HG03378 (cell line): ENCODE data around the gene MCCD1.

ENCODE experiments used
- ATAC-seq: cut with Tn5 transposase; IDR thresholded peaks from one replicate; pipeline ENCODE4 v1.9.1; 2021; ENCODE audit warnings: mild to moderate bottlenecking, moderate library complexity; ENCODE audit not compliant: unreplicated experiment

MCCD1 gene

DNA sequence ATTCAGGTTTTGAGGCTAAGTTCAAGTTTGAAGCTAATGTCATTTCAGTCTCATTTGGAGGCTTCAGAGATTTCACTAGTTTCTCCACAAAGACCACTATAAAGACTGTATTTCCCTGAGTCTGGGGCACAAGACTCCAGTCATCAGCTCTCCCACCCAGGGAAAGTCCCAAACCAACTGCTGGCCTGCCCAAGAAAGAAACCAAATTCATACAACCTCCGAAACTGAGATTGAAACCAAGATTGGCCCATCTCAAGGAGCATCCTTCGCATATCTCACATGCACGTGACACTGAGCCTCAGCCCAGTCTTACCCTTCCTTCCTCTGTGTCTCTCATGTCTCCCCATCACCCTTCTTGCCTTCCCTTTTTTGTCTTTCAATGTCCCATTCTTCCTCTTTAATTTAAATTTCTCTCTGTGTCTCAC lies 39.8 kb downstream of the MCCD1 start:
- peak; percentile 54 for ATAC-seq

DNA sequence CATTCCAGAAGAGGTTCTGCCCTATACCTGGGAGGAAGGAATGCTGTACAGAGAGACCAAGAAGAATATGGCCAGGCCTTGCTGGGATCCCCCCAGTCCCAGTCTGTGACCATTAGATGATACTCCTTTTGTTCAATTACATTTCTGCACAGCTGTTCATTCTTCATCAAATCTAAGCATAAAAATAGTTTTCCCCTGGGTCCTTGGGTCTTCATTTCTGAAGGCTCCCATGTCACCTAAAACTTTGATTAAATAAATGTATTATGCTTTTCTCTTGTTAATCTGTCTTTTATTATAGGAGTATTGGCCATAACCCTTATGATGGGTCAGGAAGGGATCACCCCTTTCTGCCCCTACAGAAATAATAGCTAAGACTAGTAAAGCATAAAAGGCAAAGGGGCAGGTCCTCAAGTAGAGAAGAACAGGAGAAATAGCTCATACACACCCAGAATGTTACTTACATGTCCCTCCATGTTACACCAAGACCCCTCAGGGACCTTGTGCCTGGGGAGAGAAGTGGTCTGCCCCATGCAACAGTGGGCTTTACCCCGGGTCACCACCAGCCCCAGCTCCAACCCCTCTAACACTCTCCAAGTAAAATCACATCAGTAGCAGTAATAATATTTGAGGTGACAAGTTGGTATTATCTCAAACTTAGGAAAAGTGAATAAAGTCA lies 41.2 kb downstream of the MCCD1 start:
- no peak for ATAC-seq

DNA sequence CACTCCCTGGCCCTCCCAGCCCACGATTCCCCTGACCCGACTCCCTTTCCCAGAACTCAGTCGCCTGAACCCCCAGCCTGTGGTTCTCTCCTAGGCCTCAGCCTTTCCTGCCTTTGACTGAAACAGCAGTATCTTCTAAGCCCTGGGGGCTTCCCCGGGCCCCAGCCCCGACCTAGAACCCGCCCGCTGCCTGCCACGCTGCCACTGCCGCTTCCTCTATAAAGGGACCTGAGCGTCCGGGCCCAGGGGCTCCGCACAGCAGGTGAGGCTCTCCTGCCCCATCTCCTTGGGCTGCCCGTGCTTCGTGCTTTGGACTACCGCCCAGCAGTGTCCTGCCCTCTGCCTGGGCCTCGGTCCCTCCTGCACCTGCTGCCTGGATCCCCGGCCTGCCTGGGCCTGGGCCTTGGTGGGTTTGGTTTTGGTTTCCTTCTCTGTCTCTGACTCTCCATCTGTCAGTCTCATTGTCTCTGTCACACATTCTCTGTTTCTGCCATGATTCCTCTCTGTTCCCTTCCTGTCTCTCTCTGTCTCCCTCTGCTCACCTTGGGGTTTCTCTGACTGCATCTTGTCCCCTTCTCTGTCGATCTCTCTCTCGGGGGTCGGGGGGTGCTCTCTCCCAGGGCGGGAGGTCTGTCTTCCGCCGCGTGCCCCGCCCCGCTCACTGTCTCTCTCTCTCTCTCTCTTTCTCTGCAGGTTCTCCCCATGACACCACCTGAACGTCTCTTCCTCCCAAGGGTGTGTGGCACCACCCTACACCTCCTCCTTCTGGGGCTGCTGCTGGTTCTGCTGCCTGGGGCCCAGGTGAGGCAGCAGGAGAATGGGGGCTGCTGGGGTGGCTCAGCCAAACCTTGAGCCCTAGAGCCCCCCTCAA lies 43.5 kb downstream of the MCCD1 start, which contains the start of gene LTA:
Gene LTA, plus strand, starts transcription at position 249 of the 871 bp plus-strand sequence. Its CDS starts 454 bp downstream, at position 703.
- ATAC-seq = peak; percentile 26

DNA sequence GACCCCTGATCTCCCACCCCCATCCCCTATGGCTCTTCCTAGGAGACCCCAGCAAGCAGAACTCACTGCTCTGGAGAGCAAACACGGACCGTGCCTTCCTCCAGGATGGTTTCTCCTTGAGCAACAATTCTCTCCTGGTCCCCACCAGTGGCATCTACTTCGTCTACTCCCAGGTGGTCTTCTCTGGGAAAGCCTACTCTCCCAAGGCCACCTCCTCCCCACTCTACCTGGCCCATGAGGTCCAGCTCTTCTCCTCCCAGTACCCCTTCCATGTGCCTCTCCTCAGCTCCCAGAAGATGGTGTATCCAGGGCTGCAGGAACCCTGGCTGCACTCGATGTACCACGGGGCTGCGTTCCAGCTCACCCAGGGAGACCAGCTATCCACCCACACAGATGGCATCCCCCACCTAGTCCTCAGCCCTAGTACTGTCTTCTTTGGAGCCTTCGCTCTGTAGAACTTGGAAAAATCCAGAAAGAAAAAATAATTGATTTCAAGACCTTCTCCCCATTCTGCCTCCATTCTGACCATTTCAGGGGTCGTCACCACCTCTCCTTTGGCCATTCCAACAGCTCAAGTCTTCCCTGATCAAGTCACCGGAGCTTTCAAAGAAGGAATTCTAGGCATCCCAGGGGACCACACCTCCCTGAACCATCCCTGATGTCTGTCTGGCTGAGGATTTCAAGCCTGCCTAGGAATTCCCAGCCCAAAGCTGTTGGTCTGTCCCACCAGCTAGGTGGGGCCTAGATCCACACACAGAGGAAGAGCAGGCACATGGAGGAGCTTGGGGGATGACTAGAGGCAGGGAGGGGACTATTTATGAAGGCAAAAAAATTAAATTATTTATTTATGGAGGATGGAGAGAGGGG lies 44.7 kb downstream of the MCCD1 start:
- no peak for ATAC-seq

DNA sequence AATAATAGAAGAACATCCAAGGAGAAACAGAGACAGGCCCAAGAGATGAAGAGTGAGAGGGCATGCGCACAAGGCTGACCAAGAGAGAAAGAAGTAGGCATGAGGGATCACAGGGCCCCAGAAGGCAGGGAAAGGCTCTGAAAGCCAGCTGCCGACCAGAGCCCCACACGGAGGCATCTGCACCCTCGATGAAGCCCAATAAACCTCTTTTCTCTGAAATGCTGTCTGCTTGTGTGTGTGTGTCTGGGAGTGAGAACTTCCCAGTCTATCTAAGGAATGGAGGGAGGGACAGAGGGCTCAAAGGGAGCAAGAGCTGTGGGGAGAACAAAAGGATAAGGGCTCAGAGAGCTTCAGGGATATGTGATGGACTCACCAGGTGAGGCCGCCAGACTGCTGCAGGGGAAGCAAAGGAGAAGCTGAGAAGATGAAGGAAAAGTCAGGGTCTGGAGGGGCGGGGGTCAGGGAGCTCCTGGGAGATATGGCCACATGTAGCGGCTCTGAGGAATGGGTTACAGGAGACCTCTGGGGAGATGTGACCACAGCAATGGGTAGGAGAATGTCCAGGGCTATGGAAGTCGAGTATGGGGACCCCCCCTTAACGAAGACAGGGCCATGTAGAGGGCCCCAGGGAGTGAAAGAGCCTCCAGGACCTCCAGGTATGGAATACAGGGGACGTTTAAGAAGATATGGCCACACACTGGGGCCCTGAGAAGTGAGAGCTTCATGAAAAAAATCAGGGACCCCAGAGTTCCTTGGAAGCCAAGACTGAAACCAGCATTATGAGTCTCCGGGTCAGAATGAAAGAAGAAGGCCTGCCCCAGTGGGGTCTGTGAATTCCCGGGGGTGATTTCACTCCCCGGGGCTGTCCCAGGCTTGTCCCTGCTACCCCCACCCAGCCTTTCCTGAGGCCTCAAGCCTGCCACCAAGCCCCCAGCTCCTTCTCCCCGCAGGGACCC lies 45.6 kb downstream of the MCCD1 start:
- no peak for ATAC-seq

DNA sequence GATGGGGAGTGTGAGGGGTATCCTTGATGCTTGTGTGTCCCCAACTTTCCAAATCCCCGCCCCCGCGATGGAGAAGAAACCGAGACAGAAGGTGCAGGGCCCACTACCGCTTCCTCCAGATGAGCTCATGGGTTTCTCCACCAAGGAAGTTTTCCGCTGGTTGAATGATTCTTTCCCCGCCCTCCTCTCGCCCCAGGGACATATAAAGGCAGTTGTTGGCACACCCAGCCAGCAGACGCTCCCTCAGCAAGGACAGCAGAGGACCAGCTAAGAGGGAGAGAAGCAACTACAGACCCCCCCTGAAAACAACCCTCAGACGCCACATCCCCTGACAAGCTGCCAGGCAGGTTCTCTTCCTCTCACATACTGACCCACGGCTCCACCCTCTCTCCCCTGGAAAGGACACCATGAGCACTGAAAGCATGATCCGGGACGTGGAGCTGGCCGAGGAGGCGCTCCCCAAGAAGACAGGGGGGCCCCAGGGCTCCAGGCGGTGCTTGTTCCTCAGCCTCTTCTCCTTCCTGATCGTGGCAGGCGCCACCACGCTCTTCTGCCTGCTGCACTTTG lies 46.7 kb downstream of the MCCD1 start, which contains the start of gene TNF:
Gene TNF, plus strand, starts transcription at position 231 of the 567 bp plus-strand sequence. Its CDS starts 177 bp downstream, at position 408.
- no peak for ATAC-seq

DNA sequence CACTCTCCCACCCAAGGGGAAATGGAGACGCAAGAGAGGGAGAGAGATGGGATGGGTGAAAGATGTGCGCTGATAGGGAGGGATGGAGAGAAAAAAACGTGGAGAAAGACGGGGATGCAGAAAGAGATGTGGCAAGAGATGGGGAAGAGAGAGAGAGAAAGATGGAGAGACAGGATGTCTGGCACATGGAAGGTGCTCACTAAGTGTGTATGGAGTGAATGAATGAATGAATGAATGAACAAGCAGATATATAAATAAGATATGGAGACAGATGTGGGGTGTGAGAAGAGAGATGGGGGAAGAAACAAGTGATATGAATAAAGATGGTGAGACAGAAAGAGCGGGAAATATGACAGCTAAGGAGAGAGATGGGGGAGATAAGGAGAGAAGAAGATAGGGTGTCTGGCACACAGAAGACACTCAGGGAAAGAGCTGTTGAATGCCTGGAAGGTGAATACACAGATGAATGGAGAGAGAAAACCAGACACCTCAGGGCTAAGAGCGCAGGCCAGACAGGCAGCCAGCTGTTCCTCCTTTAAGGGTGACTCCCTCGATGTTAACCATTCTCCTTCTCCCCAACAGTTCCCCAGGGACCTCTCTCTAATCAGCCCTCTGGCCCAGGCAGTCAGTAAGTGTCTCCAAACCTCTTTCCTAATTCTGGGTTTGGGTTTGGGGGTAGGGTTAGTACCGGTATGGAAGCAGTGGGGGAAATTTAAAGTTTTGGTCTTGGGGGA lies 47.4 kb downstream of the MCCD1 start:
- ATAC-seq = no peak

DNA sequence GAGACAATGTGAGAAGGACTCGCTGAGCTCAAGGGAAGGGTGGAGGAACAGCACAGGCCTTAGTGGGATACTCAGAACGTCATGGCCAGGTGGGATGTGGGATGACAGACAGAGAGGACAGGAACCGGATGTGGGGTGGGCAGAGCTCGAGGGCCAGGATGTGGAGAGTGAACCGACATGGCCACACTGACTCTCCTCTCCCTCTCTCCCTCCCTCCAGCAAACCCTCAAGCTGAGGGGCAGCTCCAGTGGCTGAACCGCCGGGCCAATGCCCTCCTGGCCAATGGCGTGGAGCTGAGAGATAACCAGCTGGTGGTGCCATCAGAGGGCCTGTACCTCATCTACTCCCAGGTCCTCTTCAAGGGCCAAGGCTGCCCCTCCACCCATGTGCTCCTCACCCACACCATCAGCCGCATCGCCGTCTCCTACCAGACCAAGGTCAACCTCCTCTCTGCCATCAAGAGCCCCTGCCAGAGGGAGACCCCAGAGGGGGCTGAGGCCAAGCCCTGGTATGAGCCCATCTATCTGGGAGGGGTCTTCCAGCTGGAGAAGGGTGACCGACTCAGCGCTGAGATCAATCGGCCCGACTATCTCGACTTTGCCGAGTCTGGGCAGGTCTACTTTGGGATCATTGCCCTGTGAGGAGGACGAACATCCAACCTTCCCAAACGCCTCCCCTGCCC lies 48.3 kb downstream of the MCCD1 start:
- ATAC-seq = no peak

DNA sequence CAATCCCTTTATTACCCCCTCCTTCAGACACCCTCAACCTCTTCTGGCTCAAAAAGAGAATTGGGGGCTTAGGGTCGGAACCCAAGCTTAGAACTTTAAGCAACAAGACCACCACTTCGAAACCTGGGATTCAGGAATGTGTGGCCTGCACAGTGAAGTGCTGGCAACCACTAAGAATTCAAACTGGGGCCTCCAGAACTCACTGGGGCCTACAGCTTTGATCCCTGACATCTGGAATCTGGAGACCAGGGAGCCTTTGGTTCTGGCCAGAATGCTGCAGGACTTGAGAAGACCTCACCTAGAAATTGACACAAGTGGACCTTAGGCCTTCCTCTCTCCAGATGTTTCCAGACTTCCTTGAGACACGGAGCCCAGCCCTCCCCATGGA lies 48.8 kb downstream of the MCCD1 start:
- no peak for ATAC-seq

DNA sequence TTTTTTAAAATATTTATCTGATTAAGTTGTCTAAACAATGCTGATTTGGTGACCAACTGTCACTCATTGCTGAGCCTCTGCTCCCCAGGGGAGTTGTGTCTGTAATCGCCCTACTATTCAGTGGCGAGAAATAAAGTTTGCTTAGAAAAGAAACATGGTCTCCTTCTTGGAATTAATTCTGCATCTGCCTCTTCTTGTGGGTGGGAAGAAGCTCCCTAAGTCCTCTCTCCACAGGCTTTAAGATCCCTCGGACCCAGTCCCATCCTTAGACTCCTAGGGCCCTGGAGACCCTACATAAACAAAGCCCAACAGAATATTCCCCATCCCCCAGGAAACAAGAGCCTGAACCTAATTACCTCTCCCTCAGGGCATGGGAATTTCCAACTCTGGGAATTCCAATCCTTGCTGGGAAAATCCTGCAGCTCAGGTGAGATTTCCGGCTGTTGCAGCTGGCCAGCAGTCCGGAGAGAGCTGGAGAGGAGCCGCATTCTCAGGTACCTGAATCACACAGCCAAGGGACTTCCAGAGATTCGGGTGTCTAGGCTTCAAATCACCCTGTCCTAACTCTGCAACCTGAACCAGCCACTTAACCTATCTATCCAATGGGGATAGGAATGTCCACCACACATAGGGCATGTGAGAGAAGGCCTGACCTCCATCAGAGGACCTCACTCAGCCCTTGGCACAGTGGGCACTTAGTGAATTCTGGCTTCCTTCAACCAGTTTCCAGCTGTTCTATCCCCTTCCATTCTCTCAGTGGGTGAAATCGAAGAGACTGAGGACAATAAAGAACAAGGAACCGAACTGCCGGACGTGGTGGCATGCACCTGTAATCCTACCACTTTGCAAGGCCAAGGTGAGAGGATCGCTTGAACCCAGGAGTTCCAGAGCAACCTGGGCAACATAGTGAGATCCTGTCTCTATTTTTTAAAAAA lies 49.7 kb downstream of the MCCD1 start:
- ATAC-seq = no peak

DNA sequence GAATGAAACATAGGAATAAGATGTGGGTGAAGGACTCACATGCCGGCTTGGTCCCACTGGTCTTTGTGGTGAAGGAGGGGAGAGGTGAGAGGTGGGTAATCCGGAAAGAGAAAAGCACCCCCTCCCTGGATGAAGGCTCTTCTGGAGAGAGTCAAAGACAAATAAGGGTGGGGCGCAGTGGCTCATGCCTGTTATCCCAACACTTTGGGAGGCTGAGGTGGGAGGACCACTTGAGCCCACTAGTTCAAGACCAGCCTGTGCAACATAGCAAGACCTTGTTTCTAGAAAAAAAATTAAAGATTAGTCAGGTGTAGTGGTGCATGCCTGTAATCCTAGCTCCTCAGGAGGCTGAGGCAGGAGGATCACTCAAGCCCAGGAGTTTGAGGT lies 50.4 kb downstream of the MCCD1 start:
- no peak for ATAC-seq
